NCI-H2107 (cell line): Measurements from ENCODE around the gene NCBP1.
A peak's percentile ranks its signal among the peaks of the same experiment; 100 is the strongest.

ENCODE experiments used
- DNase-seq: peaks from one replicate; lab custom pipeline; 2025; lab: John Stamatoyannopoulos, UW

Gene NCBP1

DNA sequence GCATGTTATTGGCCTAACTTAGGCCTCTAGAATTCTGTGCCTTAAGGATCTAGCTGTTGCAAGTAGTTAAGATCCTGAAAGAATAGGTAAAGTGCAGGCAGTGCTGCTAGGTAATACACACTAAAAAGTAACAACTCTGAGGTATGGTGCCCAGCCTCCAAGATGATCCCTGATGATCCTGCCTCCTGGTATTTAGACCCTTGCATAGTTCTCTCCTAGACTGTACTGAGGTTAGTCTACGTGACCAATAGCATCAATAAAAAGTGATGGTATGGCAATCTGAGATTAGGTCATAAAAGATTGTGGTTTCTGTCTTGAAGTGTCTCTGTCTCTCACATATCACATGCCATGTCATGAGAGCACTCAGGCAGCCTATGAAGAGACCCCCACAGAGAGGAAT is 9.7 kb upstream of the NCBP1 start:
- no peak for DNase-seq

- no peak for DNase-seq
Measured at GRCh38 chr9:97625620-97626019, 8.0 kb upstream of the NCBP1 start.

DNA sequence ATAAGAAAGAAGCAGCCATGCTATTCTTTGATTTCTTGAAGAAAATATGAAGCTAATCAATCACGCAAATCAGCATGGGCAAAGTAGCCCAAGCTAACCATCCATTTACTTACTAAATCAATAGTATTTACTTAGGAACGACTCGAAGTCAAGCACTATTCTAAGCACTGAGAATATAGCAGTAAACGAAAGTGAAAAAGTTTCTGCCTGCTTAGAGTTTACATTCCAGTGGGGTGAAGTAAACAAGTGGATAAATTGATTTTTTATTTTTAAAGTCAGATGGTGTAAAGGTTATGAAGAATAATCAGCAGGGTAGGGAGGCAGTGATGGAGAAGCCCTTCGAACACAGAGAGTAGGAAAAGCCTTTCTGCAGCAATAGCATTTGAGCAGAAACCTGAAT is 6.0 kb upstream of the NCBP1 start:
- DNase-seq, result no peak

GRCh38 chr9:97628668-97629067 is 5.0 kb upstream of the NCBP1 start:
- DNase-seq, result peak; percentile 17

DNA sequence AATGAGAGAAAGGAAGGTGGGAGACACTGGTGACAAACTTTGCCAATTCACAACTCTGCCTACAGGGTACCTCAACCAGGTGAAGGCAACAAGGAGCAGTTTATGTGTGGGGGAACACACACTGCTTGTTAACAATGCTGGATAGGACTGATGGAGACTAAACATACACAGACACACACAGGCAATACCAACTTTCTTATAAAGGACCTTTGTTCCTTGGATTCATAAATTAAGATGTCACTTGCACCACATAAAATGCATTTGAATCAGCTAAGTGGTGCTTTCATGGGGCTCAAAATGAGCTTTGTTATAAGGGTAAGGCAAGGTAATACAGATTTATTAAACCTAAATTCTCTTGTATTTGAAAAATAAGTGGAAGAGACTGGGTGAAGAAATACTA is 4.5 kb upstream of the NCBP1 start:
- no peak for DNase-seq

DNA sequence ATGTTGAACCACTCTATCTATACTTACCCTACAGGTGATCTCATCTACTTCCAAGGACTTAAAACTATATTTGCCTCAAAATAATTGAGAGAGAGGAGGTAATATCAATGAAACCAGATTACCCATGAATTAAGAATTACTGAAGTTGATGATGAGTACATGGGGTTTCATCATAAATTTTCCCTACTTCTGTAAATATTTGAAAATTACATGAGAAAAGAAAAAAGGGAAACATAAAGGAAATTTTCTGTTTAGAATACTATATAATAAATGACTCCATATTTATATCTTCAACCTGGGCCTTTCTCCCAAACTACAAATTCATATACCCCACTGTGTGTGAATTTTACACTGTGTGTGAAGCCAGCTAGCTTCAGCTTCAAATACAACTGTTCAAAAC is 3.0 kb upstream of the NCBP1 start:
- no peak for DNase-seq

- peak; percentile 45 for DNase-seq
Measured at GRCh38 chr9:97632248-97632984, 1.2 kb upstream of the NCBP1 start.

GRCh38 chr9:97633859-97634490 is 354 bp downstream of the NCBP1 start:
- no peak for DNase-seq

GRCh38 chr9:97635026-97635425 is 1.4 kb downstream of the NCBP1 start:
- no peak for DNase-seq

DNA sequence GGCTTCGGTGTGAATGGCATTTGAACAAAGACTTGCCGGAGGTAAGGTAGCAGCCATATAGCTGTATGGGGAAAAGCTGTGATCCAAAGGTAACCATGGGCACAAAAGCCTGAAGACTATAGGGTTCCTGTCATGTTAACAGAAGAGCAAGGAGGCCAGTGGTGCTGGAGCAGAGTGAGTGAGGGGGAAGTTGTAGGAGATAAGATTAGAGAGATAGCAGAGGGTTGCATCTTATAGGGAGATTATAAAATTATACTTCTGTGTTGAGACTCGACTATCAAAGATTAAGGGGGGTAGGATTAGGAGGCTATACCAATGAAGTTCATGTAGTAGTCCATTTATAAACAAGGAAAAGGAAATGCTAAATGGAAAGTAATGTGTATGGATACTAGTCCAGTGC is 3.3 kb downstream of the NCBP1 start:
- no peak for DNase-seq

DNA sequence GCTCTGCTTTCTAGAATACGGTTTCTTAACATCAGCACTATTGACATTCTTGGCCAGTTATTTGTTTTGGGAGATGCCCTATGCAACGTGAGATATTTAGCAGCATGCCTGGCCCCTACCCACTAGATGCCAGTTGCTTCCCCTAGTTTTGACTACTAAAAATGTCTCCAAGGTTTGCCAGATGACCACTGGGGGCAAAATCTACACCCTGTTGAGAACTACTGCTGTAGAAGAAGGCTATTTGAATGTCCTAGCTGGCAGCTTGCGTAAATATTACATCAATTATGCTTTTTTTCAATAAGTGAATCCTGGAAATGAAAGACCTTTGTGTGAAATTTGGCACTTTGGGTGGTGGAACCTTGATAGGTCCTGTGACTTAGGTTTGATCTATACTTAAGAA is 5.0 kb downstream of the NCBP1 start:
- no peak for DNase-seq

GRCh38 chr9:97640325-97640724 is 6.7 kb downstream of the NCBP1 start:
- no peak for DNase-seq

DNA sequence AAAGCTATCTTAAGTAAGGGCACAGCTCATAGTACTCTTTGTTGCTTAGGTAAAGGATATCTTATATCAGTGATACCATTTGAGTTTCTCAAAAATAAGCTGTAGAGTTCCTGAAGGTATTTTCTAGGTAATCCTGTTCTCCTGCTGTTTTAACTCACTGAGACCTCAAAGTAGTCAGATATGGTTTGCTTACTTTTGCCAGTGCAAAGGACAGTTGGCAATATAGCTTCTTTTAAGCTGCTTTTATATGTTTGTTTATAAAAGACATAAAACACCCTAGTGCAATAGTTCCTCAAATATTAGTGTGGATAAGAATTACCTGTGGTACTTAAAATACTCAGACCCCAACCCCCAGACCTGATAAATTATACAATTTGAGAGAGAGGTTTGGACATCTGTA is 12.1 kb downstream of the NCBP1 start:
- no peak for DNase-seq

GRCh38 chr9:97647996-97648395 is 14.4 kb downstream of the NCBP1 start:
- no peak for DNase-seq

DNA sequence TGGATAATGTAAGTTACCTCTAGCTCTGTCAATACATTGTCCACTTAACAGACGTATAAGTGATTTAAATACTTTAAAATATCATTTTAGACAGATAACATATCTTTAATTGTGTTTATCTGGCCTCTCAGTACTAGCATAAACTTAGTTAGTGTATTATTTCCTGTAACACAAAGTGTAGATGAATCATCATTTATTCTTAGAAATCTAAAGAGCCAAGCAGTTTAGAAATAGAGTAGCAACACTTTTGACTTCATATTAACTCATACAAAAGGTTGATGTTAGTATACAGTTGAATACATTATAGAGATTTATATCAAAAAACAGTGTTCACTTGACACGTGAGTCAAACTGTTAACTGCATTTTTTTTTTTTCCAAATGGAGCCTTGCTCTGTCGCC is 18.0 kb downstream of the NCBP1 start:
- no peak for DNase-seq

DNA sequence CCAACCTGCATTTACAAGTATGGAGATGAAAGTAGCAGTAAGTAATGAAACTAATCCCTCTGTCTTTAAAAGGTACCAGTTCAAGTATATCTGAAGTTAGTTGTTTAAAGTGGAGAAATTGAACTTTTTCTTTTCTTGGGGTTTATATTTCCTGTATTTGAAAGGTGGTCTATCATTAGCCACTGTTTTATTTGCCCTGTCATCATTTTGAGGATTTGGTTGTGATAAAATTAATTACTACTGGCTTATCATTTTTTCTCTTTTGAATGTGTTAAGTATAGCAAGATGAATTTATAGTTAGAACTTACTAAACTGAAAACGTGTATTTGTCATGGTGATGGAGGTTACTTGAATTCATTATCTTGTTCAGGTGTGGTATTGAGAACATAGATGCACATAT is 25.1 kb downstream of the NCBP1 start:
- DNase-seq, result no peak

GRCh38 chr9:97659771-97660170 is 26.1 kb downstream of the NCBP1 start:
- DNase-seq, result no peak

GRCh38 chr9:97660340-97660739 is 26.7 kb downstream of the NCBP1 start:
- DNase-seq, result no peak

DNA sequence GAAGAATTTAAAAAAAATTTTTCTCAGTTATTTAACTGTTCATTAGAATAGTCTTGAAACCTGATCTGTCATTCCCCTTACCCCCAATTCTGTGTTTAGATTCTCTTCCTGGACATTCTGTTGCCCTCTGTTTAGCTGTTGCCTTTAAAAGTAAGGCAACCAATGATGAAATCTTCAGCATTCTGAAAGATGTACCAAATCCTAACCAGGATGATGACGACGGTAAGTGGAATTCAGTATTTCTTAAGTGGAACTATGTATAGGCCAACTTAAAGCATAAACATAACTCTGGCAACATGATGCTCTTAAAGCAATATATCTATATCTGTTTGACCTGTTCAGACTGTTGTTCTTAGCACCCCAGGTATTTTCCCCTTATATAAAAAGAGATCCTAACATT is 27.2 kb downstream of the NCBP1 start:
- no peak for DNase-seq

DNA sequence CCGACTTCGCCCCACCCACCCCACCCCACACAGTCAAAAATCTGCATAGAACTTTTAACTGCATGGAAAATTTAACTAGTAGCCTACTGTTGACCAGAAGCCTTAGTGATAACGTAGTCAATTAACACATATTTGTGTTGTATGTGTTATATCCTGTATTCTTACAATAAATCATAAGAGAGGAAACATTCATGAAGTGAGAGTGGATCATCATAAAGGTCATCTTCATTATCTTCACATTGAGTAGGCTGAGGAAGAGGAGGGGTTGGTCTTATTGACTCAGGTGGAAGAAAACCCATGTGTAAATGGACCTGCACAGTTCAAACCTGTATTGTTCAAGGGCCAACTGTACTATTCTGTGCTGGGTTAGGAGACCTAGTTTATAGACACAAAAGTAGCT is 32.1 kb downstream of the NCBP1 start:
- no peak for DNase-seq

GRCh38 chr9:97666907-97667686 is 33.5 kb downstream of the NCBP1 start:
- no peak for DNase-seq

GRCh38 chr9:97668485-97668884 is 34.9 kb downstream of the NCBP1 start:
- no peak for DNase-seq

GRCh38 chr9:97670586-97670985 is 37.0 kb downstream of the NCBP1 start:
- DNase-seq, result no peak
